HG03442 (cell line): ENCODE results near the gene NEK6.
A peak's percentile ranks its signal among the peaks of the same experiment; 100 is the strongest.
"Not testable (repeated sequence)": the region's sequence is repeated elsewhere in the genome, so short reads cannot be mapped to it uniquely, and the experiment has no call there.

ENCODE experiments used
- ATAC-seq: cut with Tn5 transposase; IDR thresholded peaks from one replicate; pipeline ENCODE4 v1.9.1; 2021; ENCODE audit warnings: mild to moderate bottlenecking, moderate library complexity; ENCODE audit not compliant: unreplicated experiment

The NEK6 gene

GRCh38 chr9:124225945-124226344 lies 31.8 kb upstream of the NEK6 start:
- ATAC-seq, result no peak

DNA sequence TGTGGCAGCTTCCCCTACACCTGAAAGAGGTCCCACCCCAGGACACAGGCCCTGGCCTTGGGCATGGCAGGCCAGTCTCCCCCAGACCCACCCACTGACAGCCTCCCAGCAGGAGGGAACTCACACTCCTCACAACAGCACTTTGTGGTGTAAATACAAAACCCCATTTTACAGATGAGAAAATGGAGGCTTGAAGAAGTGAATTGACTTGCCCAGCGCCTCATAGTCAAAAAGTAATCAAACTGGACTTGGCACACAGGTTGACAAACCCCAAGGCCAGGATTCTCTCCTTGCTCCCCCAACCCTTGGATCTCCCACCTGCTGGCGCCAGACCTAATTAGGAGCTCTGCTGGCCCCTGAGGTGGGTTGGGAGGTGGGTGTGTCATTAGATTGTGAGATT lies 29.2 kb upstream of the NEK6 start:
- no peak for ATAC-seq

GRCh38 chr9:124231095-124231737 lies 26.5 kb upstream of the NEK6 start:
- ATAC-seq, result no peak

GRCh38 chr9:124238546-124239140 lies 19.1 kb upstream of the NEK6 start:
- ATAC-seq, result peak; percentile 2

GRCh38 chr9:124239249-124240073 lies 18.3 kb upstream of the NEK6 start:
- ATAC-seq, result peak; percentile 62

DNA sequence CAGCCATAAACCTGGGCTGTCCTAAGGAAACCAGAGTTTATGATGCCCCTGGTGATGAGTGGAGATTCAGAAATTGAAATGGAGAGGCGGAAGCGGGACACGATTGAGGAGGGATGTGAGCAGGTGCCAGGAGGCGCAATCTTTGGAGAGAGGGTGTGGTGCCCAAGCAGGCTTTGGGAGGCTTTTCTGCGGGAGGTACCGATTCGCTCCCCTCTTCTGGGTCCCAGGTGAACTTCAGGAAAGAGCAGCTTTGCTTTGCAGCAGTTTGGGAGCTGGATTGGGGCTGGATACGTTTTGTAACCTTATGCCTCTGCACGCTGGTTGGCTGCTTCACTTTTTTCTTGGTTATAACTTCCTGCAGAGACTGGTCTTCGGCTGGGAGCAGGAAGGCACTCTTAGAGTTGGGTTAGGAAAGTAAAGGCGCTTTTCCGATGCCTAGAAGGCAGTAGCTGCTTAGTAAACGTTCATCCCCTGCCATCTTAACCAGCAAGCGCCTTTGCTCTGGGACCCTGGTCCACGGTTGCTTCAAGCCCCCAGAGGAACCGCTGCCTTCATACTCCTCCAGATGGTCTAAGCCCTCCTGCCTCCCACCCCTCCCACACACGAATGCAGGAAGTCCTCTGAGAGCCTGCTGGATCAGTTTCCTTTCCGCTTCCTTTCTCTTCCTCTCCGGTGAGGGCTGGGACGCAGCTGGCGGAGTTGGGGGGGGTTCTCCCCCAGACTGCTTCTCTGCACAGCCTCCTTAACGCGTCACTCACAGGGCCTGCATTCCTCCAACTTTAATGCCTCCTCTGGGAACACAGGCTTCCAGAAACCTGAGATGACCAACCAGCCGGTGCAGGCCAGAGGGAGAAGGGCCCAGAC lies 15.2 kb upstream of the NEK6 start:
- no peak for ATAC-seq

DNA sequence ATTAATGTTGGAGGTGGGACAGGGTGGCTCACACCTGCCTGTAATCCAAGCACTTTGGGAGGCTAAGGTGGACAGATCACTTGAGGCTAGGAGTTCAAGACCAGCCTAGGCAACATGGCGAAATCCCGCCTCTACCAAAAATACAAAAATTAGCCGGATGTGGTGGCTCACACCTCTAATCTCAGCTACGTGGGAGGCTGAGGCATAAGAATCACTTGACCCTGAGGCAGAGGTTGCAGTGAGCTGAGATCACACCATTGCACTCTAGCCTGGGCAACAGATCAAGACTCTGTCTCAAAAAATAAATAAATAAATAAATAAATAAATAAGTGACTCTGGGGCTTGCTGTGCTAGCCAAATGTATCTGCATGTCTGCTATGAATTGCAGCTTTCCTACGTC lies 10.4 kb upstream of the NEK6 start:
- not testable (repeated sequence) for ATAC-seq

- no peak for ATAC-seq
Observed at GRCh38 chr9:124248066-124248465, 9.7 kb upstream of the NEK6 start.

DNA sequence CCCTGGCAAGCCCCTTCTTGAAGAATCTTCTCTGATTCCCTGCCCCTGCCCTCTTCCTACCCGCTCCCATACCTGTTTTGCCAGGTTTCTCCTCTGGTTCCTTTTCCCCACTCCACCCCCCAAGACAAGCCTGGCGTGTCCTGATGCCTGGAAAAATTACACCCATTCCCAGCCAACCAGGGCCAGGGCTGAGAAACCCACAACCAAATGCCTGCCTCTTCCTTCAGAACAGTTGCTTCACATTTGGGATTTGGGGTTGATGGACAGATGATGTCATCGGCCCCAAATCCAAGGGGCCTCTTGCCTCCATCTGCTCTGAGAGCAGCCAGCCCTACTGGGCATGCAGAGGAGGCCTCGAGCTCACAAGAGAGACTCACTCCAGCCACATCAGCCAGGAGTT lies 8.8 kb upstream of the NEK6 start:
- ATAC-seq, result no peak

- ATAC-seq, result no peak
Observed at GRCh38 chr9:124251204-124251603, 6.5 kb upstream of the NEK6 start.

DNA sequence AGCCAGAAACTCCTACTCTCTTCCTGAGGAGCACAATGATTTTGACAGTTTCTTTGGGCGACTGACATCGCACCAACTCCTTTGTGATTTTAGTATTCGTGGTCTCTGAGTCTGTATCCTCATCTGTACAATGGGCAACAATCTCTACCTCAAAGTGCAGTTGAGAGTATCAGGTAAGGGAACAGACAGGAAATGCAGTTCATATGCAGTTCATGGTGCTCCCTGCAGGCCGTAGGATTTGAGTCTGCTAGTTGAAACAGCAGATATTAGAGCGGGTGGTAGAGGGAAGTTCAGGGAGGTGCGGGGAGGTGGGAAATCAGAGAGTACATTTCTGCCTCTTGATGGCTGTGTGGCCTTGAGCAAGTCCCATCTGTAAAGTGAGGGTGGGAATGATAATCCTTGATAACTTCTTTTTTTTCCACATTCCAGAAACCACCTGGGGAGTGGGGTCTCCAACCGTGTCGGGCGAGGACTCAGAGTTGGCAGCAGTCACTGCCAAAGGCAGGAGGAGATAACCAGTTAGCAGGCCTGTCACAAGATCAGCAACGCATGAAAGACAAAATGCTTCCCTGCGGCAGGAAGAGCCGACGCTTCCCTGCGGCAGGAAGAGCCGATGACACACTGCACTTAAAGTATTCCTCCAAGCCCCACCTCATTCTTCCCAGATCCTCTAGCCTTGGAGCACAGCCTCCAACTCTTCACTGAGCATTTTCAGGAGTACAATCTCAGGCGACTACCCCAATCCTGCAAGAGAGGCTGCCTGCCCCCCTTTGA lies 6.0 kb upstream of the NEK6 start:
- no peak for ATAC-seq

GRCh38 chr9:124252878-124253277 lies 4.9 kb upstream of the NEK6 start:
- ATAC-seq, result not testable (repeated sequence)

DNA sequence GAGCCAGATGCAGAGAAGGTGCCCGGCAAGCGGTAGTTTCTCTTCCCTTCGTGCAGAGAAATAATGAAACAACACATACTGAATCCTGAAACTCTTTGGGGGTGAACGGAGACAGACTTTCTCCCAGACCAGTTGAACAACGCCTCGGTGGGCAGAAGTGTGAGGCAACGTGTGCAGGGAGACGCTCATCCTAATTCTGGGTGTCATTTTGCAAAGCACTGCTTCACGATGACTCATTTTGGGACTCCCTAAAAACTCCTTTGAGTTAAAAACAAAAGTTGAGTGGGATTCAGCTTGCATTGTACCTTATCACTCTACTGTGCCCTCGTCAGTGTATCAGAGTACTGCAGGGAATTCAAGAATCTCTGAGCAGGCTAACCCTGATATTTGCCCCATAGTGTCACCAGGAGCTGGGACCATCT lies 3.5 kb upstream of the NEK6 start:
- peak; percentile 62 for ATAC-seq

DNA sequence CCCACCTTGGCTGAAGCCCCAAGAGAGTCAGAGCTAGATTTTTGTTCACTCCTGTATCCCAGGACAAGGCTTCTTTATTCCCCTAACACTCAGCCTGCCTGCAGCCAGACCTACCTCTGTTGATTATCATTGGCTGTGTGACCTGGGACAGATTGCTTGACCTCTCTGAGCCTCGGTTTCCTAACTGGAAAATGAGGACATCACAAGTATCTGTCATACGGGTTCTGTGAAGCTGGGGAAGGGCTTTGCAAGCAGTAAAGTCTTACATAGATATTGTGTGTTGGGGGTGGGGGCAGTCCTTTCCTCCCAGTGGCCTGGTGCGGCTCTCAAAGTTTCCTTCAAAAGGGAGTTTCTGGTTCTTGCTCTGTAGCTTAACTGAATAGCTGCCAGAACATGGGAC lies 2.5 kb upstream of the NEK6 start:
- no peak for ATAC-seq

DNA sequence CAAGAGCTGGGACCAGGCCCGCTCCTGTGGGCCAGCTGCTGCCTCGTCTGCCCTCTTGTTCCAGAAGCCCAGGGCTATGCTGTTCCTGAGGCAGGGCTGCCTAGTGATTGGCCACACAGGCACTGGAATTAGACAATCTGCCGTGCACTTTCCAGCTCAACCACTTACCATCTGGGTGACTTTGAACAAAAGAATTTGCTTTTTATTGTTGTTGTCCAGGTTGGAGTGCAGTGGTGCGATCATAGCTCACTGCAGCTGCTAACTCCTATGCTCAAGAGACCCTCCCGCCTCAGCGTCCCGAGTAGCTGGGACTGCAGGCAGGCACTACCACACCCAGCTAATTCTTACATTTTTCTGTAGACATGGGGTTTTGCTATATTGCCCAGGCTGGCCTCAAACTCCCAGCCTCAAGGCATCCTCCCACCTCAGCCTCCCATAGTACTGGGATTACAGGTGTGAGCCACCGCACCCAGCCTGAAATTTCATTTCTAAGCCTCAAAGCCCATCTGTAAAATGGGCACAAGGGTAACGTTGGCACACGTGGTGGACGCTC lies 1.2 kb upstream of the NEK6 start:
- ATAC-seq, result no peak

GRCh38 chr9:124257070-124257843 lies 492 bp upstream of the NEK6 start:
- ATAC-seq, result no peak

DNA sequence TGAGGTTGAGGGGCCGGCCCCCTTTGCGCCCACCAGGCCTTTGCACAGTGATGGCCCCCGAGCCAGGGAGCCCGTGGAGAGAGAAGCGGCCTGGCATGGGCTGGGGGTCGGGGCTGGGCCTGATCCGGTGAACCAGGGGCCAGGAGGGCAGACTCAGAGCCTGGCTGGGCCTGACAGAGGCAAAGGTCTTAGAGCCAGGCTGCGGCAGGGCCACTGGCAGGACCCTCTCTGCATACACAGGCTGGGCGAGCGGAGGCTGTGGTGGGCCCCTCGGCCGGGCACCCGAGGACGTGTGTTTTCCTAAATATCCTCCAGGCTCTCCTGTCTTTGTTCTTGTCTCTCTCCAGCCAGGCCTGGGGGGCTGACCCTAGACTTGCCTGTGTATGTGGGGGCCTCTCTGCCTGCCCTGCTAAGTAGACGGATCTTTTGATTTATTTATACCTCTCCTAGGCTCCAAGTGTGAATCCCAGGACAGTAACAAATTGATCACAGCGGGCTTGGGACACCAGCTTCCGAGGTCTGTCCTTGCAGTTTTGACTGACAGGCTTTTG lies 933 bp downstream of the NEK6 start:
- ATAC-seq, result no peak

DNA sequence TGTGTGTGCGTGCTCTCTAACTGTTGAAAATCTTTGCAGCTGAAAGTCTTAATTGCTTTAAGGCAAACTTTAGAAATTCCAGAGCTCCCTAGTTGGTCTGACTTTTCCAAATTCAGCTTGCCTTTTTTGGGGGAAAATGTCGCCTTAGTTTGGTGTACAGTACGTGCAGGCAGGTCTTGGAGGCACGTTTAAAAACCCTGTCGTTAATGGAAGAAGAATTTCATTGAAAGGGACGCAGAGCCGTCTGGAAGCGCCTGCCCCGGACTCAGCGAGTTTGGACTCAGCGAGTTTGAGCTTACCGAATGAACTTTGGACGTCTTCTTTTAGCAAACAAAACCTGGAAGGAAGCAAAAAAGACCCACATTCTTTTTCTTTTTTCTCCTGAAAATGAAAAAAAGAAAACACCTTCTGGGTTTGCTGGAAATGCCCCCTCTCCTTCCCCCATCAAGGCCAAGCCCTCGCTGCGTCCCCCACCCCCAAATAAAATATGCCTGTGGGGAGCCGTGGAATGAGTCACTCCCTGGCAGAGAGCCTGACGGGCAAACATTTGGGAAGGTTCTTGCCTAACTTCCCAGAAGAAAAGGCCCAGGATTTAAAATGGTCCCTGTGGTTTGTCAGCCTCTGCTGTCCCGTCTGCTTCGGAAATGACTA lies 1.5 kb downstream of the NEK6 start:
- ATAC-seq, result no peak
